Ectodermal cell (in vitro differentiated cells): ENCODE measurements around the gene AIG1.

ENCODE experiments used
- H3K27ac ChIP-seq: 2 replicates; pipeline ENCODE4 v1.7.0; 2013; ENCODE audit warnings: mild to moderate bottlenecking, low read depth, low read length; ENCODE audit not compliant: insufficient read depth, poor library complexity, severe bottlenecking
- H3K27me3 ChIP-seq: 2 replicates; pipeline ENCODE4 v1.7.0; 2013; ENCODE audit warnings: mild to moderate bottlenecking, low read length; ENCODE audit not compliant: insufficient read depth, control insufficient read depth, poor library complexity, severe bottlenecking
- H3K36me3 ChIP-seq: one replicate; pipeline ENCODE4 v1.7.0; 2013; ENCODE audit warnings: low read length; ENCODE audit not compliant: control insufficient read depth, insufficient read depth
- H3K4me1 ChIP-seq: one replicate; pipeline ENCODE4 v1.7.0; 2013; ENCODE audit warnings: low read length; ENCODE audit not compliant: control insufficient read depth, insufficient read depth
- H3K4me3 ChIP-seq: 2 replicates; pipeline ENCODE4 v1.7.0; 2013; ENCODE audit warnings: low read depth, low read length, control low read depth; ENCODE audit not compliant: insufficient read depth
- H3K9me3 ChIP-seq: 2 replicates; pipeline ENCODE4 v1.7.0; 2013; ENCODE audit warnings: mild to moderate bottlenecking, low read length, moderate library complexity; ENCODE audit not compliant: control insufficient read depth
- WGBS, 2 experiments: methylation state at CpG; one replicate each; pipeline ENCODE4 v1.1.7; 2013; ENCODE audit warnings: missing lambda C conversion rate in 2 of 2; 5-methylcytosine and 5-hydroxymethylcytosine counted together

AIG1 gene

GRCh38 chr6:143270026-143270425, 209.3 kb downstream of the AIG1 start:
- Histone ChIP-seq H3K9me3 (no peaks in the 10 kb centered on the region), H3K4me1 (peaks cover under 1% of the 10 kb centered on the region), H3K4me3 (no peak overlapping the region), H3K27ac (no peak overlapping the region), H3K36me3 (no peaks in the 10 kb centered on the region), H3K27me3 (no peaks in the 10 kb centered on the region)
- WGBS, 2 experiments, result 95 to 100% methylated on average over 1 of the region's 1 CpG

- WGBS, 2 experiments, result 90 to 97% methylated on average over 4 of the region's 4 CpGs
- no peak overlapping the region for H3K27ac ChIP-seq
- H3K9me3 ChIP-seq, result no peaks in the 10 kb centered on the region
- H3K4me3 ChIP-seq, result no peak overlapping the region
- H3K36me3 ChIP-seq, result no peaks in the 10 kb centered on the region
- H3K27me3 ChIP-seq, result no peaks in the 10 kb centered on the region
- no peaks in the 10 kb centered on the region for H3K4me1 ChIP-seq
Observed at GRCh38 chr6:143271024-143271423, 210.3 kb downstream of the AIG1 start.

- Histone ChIP-seq H3K9me3 (no peaks in the 10 kb centered on the region), H3K27ac (no peak overlapping the region), H3K4me3 (no peak overlapping the region), H3K4me1 (no peaks in the 10 kb centered on the region), H3K36me3 (no peaks in the 10 kb centered on the region), H3K27me3 (no peaks in the 10 kb centered on the region)
- WGBS, 2 experiments, result 92 to 98% methylated on average over 4 of the region's 4 CpGs
Observed at GRCh38 chr6:143276436-143276835, 215.7 kb downstream of the AIG1 start.

GRCh38 chr6:143279385-143279784, 218.7 kb downstream of the AIG1 start:
- Histone ChIP-seq H3K4me1 (no peaks in the 10 kb centered on the region), H3K4me3 (no peak overlapping the region), H3K9me3 (no peaks in the 10 kb centered on the region), H3K27me3 (no peaks in the 10 kb centered on the region), H3K27ac (no peak overlapping the region), H3K36me3 (no peaks in the 10 kb centered on the region)
- 84 to 88% methylated on average over 6 of the region's 6 CpGs for WGBS, 2 experiments

GRCh38 chr6:143283887-143284645, 223.4 kb downstream of the AIG1 start:
- Histone ChIP-seq H3K9me3 (no peaks in the 10 kb centered on the region), H3K4me3 (no peak overlapping the region), H3K27me3 (no peaks in the 10 kb centered on the region), H3K4me1 (no peaks in the 10 kb centered on the region), H3K36me3 (no peaks in the 10 kb centered on the region), H3K27ac (no peak overlapping the region)
- 94 to 95% methylated on average over 12 of the region's 13 CpGs for WGBS, 2 experiments

- Histone ChIP-seq H3K4me3 (no peak overlapping the region), H3K27me3 (no peaks in the 10 kb centered on the region), H3K27ac (no peak overlapping the region), H3K36me3 (no peaks in the 10 kb centered on the region), H3K4me1 (no peaks in the 10 kb centered on the region), H3K9me3 (no peaks in the 10 kb centered on the region)
- WGBS, 2 experiments, result 96 to 97% methylated on average over 5 of the region's 5 CpGs
Observed at GRCh38 chr6:143286251-143286795, 225.6 kb downstream of the AIG1 start.

GRCh38 chr6:143288923-143289322, 228.2 kb downstream of the AIG1 start:
- Histone ChIP-seq H3K9me3 (no peaks in the 10 kb centered on the region), H3K27me3 (no peaks in the 10 kb centered on the region), H3K27ac (no peak overlapping the region), H3K4me1 (no peaks in the 10 kb centered on the region), H3K4me3 (no peak overlapping the region), H3K36me3 (no peaks in the 10 kb centered on the region)
- 22 to 26% methylated on average over 1 of the region's 1 CpG for WGBS, 2 experiments

GRCh38 chr6:143290206-143290605, 229.5 kb downstream of the AIG1 start:
- no peak overlapping the region for H3K27ac ChIP-seq
- no peaks in the 10 kb centered on the region for H3K9me3 ChIP-seq
- H3K4me3 ChIP-seq, result no peak overlapping the region
- H3K4me1 ChIP-seq, result no peaks in the 10 kb centered on the region
- 96 to 98% methylated on average over 7 of the region's 7 CpGs for WGBS, 2 experiments
- no peaks in the 10 kb centered on the region for H3K27me3 ChIP-seq
- no peaks in the 10 kb centered on the region for H3K36me3 ChIP-seq

GRCh38 chr6:143293523-143293922, 232.8 kb downstream of the AIG1 start:
- H3K36me3 ChIP-seq, result no peaks in the 10 kb centered on the region
- H3K9me3 ChIP-seq, result no peaks in the 10 kb centered on the region
- H3K4me1 ChIP-seq, result no peaks in the 10 kb centered on the region
- no peak overlapping the region for H3K4me3 ChIP-seq
- H3K27me3 ChIP-seq, result no peaks in the 10 kb centered on the region
- H3K27ac ChIP-seq, result no peak overlapping the region

- Histone ChIP-seq H3K4me1 (no peaks in the 10 kb centered on the region), H3K27me3 (no peaks in the 10 kb centered on the region)
- 100% methylated on average over 1 of the region's 1 CpG for WGBS, 2 experiments
Observed at GRCh38 chr6:143294265-143294860, 233.7 kb downstream of the AIG1 start.

More at GRCh38 chr6:143294265-143294860, 233.7 kb downstream of the AIG1 start:
- no peaks in the 10 kb centered on the region for H3K9me3 ChIP-seq
- H3K36me3 ChIP-seq, result no peaks in the 10 kb centered on the region
- H3K4me3 ChIP-seq, result no peak overlapping the region
- no peak overlapping the region for H3K27ac ChIP-seq
